ENCODE data around the gene LOXL1.
"Not testable (repeated sequence)": the region's sequence is repeated elsewhere in the genome, so short reads cannot be mapped to it uniquely, and the experiment has no call there.

Gene LOXL1

DNA sequence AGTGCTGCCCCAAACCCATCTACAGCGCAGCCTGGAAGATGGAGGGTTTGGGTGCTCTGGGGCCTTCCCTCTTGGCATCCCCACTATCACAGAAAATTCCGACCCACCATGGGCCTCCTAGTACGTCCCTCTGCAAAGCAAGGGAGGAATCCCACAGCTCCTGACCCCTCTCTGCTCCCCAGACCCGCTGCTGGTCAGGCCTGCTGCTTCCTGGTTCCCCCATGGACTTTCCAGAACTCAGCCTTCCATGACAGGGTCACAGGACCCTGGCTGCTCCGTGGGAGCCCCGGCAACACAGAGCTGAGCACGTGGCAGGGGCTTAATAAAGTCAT, 3.1 kb upstream of the LOXL1 start:
- DNase-seq: no peak

DNA sequence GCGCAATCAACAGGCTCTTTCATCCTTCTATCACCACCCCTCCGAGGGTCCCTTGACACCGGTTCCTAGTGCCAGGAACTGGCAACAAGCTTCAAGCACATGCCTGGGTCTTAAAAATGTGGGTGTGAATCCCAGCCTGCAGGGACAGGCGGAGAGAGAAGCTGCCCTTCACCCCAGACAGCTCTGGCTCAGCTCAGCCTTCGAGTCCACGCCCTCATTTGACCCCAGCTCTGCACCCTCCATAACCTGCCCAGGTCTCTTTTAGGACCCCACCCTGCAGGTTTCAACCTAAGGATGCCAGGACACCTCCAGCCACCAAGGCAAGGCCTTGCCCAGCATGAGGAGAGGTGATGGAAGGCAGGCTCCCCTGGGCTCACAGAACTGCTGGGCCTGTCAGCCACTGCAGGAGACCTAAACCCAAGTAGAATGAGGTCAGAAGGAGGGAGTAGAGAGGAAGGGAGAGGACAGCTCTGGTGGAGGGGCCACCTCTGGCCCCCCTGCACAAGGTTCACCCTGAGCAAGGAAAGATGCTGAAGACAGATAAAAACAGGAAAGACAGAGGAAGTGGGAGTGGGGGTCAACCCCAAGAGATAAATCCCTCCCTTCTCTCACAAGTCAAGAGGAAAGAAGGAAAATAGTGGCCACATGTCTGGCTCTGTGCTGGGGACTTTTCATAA, 2.6 kb upstream of the LOXL1 start:
- no peak for DNase-seq

DNA sequence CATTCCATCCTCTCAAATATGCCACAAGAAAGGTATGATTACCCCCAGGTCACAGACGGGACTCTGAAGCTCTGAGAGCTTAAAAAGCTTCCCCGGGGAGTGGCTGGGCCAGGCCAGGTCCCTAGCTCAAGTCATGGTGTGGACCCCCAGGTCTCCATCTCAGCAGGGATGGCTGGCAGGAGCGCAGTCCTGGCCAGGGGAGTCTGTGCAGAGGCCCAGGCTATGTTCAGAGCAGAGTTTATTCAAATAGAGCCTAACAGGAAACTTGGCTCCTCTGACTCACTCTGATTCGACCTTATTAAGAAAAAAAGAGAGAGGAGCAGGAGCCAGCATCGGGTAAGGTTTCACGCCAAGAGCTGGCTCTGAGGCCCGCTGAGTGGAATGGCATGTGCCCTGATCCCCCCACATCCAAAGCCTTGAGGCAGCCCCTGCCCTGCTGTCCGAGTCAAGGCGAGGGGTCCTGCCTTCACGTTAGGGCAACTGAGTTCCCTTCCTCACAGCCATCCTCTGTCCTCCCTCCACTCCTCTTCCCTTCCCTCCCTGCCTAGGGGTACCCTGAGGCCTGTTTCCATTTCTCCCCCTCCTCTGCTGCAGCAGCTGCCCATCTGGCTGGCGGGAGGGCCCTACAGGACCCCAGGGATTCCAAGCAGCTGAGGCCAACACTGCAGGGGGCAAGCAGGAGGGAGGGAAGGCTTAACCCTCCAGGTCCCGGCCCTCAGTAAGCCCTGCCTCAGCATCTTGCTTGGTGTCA, 1.9 kb upstream of the LOXL1 start:
- DNase-seq: no peak

DNA sequence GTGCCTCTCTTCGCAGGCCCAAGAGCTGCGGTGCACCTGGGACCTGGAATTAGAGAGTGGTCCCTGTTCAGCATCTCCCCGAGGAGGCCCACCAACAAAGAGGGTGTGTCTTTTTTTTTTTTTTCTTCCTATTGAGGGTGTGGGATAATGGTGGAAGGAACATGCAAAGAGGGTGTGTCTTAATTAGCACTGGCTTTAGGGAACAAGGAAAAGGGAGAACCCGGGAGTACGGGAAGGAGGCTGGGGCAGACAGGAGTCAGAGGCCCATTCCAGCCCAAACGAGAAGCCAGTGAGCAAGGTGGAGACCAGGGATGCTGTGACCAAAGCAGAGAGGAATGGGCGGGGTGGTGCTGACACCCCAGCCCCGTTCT, 429 bp upstream of the LOXL1 start:
- no peak for DNase-seq

DNA sequence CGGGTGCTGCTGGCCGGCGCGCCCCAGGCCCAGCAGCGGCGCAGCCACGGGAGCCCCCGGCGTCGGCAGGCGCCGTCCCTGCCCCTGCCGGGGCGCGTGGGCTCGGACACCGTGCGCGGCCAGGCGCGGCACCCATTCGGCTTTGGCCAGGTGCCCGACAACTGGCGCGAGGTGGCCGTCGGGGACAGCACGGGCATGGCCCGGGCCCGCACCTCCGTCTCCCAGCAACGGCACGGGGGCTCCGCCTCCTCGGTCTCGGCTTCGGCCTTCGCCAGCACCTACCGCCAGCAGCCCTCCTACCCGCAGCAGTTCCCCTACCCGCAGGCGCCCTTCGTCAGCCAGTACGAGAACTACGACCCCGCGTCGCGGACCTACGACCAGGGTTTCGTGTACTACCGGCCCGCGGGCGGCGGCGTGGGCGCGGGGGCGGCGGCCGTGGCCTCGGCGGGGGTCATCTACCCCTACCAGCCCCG, 777 bp downstream of the LOXL1 start:
- no peak for DNase-seq

DNA sequence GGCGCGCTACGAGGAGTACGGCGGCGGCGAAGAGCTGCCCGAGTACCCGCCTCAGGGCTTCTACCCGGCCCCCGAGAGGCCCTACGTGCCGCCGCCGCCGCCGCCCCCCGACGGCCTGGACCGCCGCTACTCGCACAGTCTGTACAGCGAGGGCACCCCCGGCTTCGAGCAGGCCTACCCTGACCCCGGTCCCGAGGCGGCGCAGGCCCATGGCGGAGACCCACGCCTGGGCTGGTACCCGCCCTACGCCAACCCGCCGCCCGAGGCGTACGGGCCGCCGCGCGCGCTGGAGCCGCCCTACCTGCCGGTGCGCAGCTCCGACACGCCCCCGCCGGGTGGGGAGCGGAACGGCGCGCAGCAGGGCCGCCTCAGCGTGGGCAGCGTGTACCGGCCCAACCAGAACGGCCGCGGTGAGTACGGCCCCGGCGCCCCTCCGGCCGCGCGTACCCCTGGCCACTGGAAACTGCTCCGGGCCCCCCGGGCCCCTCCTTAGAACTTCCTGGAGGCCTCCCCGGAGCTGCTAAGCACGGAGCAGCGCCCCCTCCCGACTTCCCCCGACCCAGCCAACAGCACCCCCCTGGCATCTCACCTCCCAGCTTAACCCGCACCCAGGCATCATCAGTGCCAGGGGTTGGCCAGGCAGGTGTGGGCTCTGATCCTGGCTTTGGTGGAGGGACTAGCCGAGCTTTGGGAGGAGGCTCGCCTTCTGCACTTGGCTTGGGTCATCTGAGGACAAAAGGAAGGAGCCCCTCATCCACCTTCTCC, 1.4 kb downstream of the LOXL1 start:
- DNase-seq: no peak

DNA sequence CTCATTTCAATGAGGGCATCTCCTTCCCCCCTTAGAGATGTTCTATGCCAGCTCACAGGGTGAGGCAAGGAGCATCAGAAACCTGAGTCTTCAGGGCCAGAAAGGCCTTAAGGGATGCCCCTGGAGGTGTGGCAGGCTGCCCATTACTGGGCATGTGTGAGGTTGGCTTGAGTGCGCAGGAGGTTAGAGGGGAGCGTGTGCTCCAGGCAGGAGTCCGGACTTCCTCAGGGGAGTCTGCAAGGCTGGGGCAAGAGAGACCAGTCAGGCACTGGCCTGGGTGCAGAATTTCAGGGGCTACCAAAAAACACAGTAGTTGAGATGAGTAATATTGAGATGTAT, 1.9 kb downstream of the LOXL1 start:
- no peak for DNase-seq

DNA sequence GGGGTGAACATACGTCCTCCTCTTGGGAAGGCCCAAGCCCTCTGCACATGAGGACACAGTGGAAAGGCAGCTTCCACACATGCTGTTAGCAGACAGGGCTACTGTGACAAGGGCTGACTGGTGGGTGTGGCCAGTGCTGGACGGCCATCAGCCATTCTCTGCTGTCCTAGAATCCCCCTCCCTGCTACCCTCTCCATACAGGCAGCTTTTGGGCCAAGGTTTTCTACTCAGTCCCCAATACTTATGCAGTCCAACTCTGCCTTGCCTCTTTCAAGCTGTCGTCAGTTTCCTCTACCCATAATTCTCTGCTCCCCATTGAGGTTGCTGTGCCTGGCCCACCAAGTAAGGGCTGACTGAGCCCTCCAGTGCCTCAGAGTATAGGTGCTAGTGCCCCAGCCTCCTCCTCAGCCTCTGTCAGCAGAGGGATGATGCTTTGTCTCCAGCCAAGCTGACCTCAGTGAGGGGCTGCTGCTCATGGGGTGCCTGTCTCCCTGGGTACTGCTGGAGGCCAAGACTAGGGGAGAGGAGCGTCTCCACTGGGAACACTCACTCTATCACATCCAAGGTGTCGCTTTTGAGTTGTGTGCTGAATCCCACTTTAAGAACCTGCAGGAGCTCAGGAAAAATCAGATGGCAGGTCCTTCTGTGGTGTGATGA, 2.8 kb downstream of the LOXL1 start:
- no peak for DNase-seq

DNA sequence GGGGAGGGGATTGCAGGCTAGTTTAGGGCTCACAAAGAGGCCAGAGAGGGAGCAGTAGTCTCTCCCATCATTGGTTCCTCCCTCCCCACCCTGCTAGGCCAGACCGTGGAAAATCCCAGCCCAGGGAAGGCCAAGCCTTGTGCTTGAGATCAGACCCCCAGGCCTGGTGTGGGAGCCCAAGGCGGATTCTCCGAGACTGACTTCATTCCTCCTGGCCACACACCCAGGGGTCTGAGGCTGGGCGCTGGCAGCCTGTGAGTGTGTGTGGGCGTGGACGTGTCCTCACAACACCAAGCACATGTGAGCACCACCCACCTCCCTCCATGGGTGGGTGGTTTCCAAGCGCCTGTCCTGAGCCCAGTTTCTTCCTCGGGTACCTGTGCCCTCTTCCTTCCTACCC, 4.1 kb downstream of the LOXL1 start:
- no peak for DNase-seq

DNA sequence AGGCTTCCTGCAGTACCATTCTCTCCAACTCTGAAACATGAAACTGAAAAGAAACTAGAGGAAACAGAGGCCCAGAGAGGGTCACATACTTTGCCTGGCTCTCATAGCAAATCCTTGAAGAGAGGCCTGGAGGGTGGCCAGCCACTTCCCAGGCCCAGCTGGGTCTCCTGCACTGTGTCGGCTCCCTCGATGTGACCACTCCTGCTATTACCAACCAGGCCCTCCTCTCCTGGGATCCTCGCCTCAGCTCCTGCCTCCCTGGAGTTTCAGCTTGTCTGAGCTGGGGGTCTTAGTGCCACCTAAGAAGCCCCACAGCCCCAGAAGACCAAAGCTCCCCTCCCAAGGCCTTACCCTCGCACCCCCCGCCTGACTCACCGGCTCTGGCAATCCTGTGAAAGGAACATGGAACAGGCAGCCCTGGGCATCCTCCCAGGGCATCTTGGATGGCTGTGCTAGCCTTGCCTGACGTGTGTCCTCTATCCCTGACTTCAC, 4.6 kb downstream of the LOXL1 start:
- no peak for DNase-seq

DNA sequence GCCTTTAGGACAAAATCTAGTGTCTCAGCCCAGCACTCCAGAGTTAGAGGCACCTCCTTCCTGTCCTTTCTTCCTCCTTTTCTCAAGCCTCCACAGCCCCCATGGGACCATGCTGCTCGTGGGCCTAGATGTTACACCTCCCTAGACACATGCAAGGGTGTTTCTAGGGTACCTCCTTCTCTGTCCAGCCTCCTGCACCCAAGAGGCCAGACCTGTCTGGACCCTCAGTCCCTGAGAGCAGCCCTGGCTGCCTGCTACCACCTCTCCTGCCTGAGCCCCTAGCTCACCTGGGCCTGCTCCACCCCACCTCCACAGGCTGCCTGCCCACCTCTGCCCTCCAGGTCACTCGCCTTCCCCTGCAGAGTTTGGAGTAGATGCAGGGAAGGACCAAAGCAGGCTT, 5.2 kb downstream of the LOXL1 start:
- DNase-seq: no peak

DNA sequence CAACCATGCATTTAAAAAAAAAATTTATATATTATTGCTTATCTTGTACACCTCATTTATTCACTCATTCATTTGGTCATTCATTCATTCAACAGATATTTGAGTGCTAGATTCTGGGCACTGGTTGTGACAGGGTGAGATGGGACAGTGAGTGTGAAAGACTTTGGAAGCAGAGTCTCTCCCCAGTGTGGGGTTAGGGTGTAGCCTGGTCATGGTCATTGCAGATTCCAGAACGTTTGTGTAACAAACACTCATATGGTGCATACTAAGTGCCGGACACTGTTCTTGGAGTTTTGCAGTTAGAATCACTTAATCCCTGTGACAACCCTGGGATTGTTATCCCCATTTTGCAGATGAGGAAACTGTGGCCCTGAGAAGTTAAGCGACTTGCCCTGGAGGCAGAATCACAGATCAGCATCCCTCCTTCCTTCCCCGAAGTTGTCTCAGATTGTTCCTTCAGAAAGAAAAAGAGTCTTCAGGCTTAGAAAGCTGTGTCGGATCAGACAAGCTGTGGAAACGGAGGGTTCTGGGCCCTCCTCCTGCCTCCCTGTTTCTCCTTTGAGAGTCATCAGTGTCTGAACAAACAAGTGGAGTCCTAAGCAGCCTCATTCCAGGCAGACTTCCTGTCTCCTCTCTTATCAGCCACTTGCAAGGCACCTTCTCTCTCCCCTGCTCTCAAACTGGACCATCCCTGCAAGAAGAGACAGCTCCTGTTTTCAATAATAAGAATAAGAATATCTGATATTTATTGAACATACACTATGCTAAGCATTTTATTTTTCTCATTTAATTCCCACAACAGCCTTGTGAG, 6.3 kb downstream of the LOXL1 start:
- DNase-seq: no peak

DNA sequence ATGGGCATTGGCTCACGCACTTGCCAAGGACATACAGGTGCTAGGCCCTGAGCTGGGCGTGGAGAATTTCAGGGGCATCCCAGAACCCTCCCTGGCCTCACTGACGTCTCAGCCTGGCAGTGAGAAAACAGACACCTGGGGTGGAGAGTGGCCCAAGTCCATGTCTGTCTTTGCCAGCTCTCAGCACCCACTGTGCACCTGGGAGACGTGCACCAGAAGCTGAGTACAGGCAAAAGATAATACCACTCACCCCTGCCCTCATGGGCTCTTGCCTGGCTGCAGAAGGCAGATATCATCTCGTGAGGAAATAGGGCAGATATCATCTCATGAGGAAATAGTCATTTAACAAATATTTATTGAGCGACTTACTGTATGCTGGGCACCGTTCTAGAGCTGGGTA, 8.0 kb downstream of the LOXL1 start:
- DNase-seq: no peak

DNA sequence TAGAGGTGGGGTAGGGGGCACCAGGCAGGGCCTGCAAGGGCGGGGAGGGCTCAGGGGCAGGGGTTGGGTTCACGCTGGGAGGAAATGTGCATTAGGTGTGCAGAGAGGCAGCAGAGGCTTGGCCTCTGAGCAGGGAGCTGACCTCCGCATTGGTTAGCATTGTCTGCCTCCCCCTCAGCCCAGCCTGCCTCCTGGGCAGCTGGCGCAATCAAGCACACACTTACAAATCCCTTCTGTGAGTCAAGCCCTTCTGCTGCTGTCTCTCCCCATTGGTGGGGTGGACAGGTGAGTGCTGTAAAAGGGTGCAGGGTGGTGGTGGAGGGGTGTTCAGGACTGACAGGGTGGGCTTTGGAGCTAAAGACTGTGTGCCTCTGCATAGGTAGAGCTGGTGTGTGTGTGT, 9.3 kb downstream of the LOXL1 start:
- no peak for DNase-seq

DNA sequence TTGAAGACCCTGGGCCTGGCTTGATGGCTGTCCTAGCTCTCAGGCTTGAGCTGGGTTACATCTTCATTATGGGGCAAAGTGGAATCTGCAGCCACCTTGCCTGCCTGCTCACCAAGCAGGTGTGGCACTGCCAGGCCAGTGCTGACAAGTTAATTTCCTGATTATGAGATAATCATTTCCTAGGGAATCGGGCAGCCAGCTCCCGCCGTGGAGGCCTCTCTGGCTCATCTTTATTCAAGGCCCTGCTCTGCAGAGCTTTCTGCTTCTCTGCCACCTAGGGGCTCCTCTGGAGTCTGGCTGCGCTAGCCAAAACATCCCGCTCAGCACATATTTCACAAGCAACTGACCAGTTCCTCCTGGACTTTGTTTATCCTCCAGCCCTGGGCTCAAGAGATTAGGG, 9.9 kb downstream of the LOXL1 start:
- no peak for DNase-seq

DNA sequence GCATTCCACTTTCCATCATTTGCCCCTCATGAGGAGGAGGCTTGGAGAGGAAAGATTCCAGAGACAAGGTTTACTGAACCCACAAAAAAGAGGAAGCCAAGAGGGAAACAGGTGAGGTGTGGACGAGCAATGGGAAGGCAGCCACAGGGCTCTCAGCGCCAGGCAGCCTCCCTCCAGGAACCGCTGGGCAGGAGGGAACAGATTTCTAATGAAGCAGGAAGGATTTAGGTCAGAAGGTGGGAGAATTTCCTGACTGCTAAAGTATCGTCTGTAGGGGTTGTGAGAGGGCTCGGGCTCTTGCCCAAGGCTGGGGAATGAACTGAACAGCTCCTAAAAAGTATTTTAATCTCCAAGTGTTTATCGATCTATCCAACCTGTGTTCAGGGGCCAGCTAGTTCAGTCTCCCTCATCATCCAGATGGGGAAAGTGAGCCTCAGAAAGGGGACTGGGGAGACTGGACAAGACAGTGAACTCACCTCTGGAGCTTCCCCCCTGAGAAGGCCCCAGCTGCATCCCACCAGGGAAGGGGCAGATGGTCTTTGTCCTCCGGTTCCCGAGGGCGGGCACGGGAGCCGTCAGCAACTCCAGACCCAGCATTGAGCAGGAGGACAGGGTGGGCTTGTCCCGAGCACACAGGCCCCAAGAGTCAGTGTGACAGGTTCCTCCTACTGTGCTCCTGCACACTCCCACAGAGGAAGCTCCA, 10.5 kb downstream of the LOXL1 start:
- DNase-seq: no peak

DNA sequence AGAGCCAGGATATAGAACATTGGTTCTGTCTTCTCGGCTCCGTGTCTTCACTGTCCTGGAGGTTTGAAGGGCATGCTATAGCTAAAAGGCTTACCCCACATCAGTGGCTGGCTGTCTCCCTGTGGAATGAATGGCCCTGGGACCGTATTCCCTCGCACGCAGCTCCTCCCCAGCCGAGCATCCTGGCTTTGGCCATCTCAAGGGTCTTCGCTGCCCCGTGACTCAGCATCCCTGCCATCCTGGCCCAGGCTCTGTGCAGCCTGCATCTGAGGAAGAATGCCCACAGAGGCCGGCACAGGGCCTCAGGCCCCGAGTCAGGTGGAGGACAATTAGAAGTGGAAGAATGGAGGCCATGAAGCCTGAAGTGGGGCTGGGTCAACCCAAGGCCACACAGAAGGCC, 11.0 kb downstream of the LOXL1 start:
- no peak for DNase-seq

DNA sequence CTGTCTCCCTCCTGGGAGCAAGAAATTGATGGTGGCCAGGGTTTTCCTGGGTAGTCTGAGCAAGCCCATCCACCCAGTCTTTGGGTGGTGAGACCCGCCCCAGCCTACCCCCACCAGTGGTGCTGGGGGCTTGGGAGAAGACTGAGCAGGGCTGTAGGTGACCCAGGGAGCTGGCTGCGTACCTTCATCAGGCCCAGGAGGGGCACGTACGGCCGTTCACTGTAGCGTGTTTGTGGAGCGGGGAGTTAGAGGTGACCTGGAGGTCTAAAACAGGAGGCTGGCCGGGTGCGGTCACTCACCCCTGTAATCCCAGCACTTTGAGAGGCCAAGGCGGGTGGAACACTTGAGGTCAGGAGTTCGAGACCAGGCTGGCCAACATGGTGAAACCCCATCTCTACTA, 11.5 kb downstream of the LOXL1 start:
- no peak for DNase-seq

DNA sequence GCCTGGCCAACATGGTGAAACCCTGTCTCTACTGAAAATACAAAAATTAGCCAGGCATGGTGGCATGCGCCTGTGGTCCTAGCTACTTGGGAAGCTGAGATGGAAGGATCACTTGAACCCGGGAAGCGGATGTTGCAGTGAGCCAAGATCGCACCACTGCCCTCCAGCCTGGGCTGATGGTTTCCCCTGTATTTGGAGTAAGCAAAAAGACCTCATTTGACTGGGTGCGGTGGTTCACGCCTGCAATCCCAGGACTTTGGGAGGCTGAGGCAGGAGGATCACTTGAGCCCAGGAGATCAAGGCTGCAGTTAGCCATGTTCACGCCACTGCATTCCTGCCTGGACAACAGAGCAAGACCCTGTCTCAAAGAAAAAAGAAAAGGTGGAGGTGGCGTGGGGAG, 12.3 kb downstream of the LOXL1 start:
- not testable (repeated sequence) for DNase-seq

DNA sequence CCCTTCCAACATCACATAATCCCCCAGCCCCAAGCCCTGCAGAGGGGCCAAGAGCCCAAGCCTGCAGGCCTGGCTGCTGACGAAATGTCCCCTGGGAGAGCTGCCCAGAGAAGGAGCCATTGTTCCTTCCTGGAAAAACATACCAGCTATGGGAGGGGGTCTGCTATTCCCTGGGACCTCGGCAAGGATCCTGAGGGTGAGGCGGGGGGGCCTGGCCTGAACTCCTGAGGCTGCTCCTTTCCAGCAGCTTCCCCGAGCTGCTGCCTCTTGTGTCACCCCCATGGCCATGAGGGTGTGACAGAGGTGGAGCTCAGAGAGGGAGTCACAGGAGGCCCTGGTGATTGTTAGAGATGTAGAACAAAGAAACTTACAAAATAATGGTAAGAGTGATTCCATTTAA, 12.9 kb downstream of the LOXL1 start:
- no peak for DNase-seq

DNA sequence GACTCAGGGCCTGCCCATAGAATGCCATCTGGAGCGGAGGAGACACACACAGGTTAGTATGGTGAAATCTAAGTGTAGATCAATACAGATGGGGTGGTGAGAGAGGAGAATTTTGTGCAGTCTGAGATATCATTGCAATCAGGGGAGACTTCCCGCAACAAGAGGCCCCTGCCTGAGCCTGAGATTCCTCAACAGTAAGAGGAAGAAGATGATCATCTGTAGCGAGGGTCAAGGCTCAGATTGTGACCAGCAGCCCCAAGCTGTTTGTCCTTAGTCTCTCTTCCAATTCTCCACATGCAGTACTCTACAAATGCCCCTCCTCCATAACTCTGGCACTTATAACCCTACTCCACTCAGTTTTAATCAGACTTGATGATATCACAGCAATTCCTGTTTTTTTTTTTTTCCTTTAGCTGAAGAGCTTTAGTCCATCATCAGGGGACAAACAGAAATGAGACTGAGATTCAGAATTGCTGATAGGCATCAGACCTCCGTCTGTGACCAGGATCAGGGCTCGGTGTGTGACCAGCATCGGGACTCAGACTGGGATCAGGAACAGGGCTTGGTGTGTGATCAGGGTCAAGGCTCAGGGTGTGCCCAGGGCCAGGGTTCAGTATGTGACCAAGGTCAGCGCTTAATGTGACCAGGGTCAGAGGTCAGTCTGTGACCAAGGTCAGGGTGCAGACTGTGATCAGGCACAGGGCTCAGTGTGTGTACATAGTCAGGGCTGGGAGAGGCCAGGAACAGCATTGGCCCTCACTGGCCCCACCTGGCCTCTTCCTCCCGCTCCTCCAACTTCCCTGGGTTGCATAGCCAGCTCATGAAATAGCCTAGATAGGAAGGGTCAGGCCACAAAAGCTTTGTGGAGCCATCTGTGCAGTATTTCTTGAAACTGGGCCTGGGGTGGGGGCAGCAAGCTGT, 14.1 kb downstream of the LOXL1 start:
- no peak for DNase-seq

All from cerebellar nuclear complex (tissue), 1 donor.